Fibroblast of mammary gland (primary cell): ENCODE results near the gene FOSB.

Experiments used
- DNase-seq: peaks from one replicate; pipeline ENCODE4 v3.0.0-alpha.2; 2010; ENCODE audit warnings: low read depth
- H3K4me3 ChIP-seq: 2 replicates; pipeline ENCODE4 v1.5.1; 2011; ENCODE audit warnings: low read depth, mild to moderate bottlenecking, low read length, moderate library complexity; ENCODE audit not compliant: control insufficient read depth
- CTCF ChIP-seq: conservative IDR thresholded peaks from 2 replicates; pipeline ENCODE4 v1.5.1; 2011; ENCODE audit warnings: low read depth, low read length, inconsistent platforms; ENCODE audit not compliant: control insufficient read depth, insufficient read depth

FOSB gene

GRCh38 chr19:45475537-45476291 lies 7.9 kb downstream of the FOSB start:
- TF ChIP-seq CTCF: no peak
- H3K4me3 ChIP-seq: no peak overlapping the region
- no peak for DNase-seq

- H3K4me3 ChIP-seq: no peak overlapping the region
- no peak for DNase-seq
These were observed 8.5 kb downstream of the FOSB start for GRCh38 chr19:45476304-45476703.

GRCh38 chr19:45477186-45477585 lies 9.4 kb downstream of the FOSB start:
- H3K4me3 ChIP-seq: no peak overlapping the region
- TF ChIP-seq CTCF: no peak
- DNase-seq: no peak

More at GRCh38 chr19:45476304-45476703, 8.5 kb downstream of the FOSB start:
- TF ChIP-seq CTCF: no peak

GRCh38 chr19:45477713-45478453 lies 10.1 kb downstream of the FOSB start:
- TF ChIP-seq CTCF: no peak
- H3K4me3 ChIP-seq: peak overlapping the region; percentile 69
- no peak for DNase-seq

GRCh38 chr19:45478454-45479238 lies 10.8 kb downstream of the FOSB start:
- H3K4me3 ChIP-seq: peak overlapping the region; percentile 69
- peak; percentile 97 for TF ChIP-seq CTCF
- peak; percentile 94 for DNase-seq

GRCh38 chr19:45483033-45483432 lies 15.2 kb downstream of the FOSB start:
- H3K4me3 ChIP-seq: no peak overlapping the region
- TF ChIP-seq CTCF: no peak
- no peak for DNase-seq
